TTC549 (cell line): ENCODE results near the gene RHOB.
A peak's percentile ranks its signal among the peaks of the same experiment; 100 is the strongest.
"Not testable (repeated sequence)": the region's sequence is repeated elsewhere in the genome, so short reads cannot be mapped to it uniquely, and the experiment has no call there.

Experiments used
- FAIRE-seq: peaks from 2 replicates; lab custom pipeline; 2012; peaks lifted over from hg19 to GRCh38; lab: Jason Lieb, UNC

RHOB gene

DNA sequence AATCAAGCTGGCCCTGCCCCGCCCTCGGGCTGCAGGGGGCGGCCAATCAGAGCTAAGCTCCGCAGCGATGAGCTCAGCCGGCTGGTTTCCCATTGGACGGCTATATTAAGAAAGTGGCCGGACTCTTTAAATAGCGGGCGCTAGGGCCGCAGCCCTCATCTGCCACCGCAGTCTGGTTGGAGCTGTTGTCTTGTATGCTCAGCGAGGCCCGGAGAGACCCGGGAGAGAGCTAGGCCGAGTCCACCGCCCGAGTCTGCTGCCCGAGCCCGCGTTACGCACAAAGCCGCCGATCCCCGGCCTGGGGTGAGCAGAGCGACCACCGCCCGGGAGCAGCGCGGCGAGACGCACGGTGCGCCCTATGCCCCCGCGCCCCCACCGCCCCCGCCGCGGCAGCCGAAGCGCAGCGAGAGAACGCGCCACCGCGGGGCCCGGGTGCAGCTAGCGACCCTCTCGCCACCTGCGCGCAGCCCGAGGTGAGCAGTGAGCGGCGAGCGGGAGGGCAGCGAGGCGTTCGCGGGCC is at the start of gene RHOB:
Gene RHOB (plus strand): TSS at position 158 of the 520 bp plus-strand sequence. CDS start 392 bp downstream, outside the sequence.
- FAIRE-seq = peak; percentile 75

GRCh38 chr2:20397811-20398447 is 48.9 kb upstream of the RHOB start:
- FAIRE-seq = no peak

GRCh38 chr2:20398956-20399567 is 47.8 kb upstream of the RHOB start:
- no peak for FAIRE-seq

GRCh38 chr2:20400306-20400705 is 46.6 kb upstream of the RHOB start:
- no peak for FAIRE-seq

DNA sequence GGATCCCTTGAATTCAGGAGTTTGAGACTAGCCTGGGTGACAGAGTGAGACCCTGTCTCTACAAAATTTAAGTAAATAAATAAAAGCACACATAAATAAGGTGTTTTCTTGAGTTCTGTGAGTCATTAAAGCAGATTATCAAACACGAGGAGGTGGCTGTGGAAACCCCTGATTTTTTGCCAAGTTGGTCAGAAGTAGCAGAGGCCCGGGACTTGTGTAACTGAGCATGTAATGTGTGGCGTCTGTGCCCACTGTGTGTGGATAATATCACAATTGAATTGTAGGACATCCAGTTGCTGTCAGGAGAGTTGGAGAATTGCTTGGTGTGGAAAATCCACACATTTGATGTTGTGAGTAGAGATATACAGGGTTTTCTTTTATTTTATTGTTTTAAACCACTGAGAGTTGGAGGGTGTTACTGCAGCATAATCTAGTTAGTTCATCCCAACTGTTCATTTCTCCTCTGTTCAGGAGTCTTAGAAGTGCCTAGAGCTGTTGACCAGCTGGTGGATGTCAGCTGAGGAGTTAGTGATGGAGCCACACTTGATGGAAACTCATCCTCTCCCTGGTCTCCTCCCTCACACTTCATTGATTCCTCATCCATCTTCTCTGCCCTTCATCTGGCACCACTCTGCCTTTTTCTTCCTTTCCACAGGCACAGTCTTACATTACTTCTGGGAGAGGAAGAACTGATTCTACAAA is 45.9 kb upstream of the RHOB start:
- FAIRE-seq = no peak

GRCh38 chr2:20401489-20401835 is 45.4 kb upstream of the RHOB start:
- no peak for FAIRE-seq

- FAIRE-seq = no peak
Measured at GRCh38 chr2:20403774-20404312, 43.0 kb upstream of the RHOB start.

- FAIRE-seq = no peak
Measured at GRCh38 chr2:20404950-20405349, 41.9 kb upstream of the RHOB start.

DNA sequence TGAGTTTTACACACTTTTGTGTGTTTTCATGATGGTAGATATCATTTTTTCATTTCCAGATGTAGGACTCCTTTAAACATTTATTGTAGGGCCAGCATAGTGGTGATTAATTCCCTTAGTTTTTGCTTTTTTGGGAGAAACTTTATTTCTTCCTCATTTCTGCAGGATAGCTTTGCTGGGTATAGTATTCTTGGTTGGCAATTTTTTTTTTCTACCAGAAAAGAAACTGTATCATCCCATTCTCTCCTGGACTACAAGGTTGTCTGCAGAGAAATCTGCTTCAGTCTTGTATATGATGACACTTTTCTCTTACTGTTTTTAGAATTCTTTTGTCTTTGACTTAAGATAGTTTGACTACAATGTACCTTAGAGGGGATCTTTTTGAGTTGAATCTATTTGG is 37.8 kb upstream of the RHOB start:
- FAIRE-seq = no peak

DNA sequence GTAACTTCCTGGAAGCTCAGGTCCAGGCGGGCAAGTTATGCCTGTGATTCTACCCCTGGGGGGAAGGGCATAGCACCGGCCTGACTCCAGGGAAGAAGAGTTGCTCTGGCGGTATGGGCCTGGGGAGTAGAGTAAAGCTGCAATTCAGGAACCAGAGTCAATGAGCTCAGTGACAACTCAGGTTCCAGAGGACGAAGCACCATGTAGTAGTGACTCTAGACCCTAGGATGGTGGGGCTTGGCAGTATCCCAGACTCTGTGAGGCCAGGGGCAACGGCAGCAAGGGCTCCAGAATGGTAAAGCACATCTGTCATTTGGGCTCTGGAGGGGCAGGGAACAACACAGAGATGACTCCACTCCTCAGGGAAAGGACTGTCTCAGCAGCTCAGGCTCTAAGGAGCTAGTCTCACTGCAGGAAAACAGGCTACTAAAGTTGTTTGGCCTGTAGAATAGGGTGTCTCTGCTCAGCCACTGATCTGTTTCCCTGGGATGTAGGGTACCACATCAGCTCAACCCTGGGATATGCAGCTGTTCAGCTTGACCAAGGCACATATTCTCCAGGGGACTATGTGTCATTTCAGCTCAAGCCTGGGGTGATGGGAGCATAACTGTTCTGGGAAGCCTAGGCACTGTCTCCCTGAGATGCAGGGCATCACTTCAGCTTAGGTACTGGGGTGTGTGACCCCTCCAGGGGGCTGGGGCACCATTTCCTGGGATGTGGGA is 36.2 kb upstream of the RHOB start:
- no peak for FAIRE-seq

GRCh38 chr2:20411361-20411894 is 35.4 kb upstream of the RHOB start:
- no peak for FAIRE-seq

- no peak for FAIRE-seq
Measured at GRCh38 chr2:20414806-20415205, 32.1 kb upstream of the RHOB start.

DNA sequence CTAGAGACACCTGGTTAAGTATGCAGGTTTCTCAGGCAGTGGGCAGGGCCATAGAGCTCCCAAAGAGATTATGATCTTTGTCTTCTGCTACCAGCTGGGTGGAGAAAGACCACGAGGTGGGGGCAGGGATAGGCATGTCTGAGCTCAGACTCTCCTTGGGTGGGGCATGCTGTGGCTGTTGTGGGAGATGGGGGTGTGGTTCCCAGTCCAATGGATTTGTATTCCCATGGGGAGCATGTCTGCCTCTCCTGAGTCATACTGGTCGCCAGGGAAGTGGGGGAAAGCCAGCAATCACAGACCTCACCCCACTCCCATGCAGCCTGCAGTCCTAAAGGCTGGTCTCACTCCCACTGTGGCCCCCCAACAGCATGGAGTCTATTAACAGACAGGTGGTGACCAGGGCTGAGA is 31.4 kb upstream of the RHOB start:
- FAIRE-seq = no peak

DNA sequence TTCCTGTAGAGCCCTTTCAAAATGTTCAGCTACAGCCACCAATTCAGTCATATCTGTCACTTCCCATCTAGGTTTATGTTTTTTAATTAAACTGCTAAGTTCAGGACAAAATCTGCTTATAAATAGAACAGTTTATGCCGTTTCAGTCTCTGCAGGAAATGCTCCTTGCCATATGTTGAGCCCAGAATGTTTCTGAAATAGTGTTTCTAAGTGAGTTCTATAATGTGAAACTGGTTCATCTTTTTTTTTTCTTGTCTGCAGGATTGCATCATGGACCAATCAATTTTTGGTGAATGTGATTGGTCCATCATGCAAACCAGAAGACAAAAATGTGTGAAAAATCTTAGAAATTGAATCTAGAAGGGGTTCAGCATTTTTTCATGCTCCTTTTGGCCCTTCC is 30.2 kb upstream of the RHOB start:
- no peak for FAIRE-seq

DNA sequence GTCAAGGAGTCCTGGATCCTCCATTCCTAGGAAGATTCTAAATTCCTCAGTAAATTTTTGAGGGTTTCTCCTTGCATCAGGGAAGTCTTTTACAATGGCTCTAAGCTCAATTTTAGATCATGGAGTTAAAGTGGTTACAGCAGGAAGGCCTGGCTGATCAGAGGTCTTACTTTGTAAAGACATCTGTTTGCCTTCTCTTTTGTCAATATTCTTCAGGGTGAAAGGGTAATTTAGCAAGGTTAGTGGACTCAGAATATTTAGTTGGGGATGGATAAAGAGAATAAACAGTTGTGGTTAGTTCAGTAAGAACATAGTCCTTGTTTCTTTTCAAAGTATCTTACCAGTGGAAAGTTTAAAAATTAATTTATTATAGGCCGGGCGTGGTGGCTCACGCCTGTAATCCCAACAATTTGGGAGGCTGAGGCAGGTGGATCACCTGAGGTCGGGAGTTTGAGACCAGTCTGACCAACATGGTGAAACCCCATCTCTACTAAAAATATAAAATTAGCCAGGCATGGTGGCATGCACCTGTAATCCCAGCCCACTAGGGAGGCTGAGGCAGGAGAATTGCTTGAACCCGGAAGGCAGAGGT is 29.5 kb upstream of the RHOB start:
- FAIRE-seq = not testable (repeated sequence)

DNA sequence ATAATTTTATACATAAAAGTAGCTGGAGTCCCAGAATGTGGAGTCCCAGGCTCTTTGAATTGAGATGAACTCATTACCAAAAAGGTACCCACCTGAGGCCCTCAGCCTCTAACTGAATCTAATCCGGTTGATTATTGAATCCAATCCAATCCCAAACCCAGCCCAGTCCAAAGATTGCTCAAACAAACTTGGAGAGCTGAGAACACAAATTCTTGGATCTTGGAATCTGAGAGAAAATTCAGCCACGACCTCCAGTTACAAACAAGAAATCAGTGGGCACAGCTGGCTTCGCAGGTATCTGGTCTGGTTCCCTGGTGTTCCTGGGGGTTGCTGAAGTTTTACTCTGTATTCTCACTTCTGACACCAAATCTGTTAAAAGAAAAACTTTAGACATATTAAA is 28.4 kb upstream of the RHOB start:
- no peak for FAIRE-seq

DNA sequence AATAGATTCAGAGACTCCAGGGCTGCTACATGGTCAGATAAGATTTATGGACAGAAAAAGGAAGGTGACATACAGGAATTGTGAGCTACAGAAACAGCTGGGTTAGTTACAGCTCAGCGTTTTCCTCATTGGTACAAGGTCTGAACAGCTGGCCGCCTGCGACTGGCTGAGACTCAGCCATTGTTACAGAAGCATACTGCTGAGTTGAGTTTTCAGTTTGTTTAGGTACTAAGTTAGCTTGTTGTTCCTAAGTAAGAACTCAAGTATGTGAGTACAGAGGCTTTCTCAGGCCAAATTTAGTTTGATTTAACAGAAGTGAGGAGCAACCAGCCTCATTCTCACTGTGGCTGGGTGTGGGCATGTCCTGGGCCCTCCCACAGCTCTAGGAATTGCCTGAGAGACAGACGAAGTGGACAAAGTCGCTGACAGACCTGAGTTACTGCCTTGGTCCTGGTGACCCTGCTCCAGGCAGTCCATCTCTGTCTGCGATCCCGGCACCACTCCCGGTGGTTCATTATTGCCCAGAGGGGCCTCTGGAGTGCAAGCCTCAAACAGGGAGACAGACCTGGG is 27.8 kb upstream of the RHOB start:
- no peak for FAIRE-seq

- no peak for FAIRE-seq
Measured at GRCh38 chr2:20419752-20420151, 27.1 kb upstream of the RHOB start.

DNA sequence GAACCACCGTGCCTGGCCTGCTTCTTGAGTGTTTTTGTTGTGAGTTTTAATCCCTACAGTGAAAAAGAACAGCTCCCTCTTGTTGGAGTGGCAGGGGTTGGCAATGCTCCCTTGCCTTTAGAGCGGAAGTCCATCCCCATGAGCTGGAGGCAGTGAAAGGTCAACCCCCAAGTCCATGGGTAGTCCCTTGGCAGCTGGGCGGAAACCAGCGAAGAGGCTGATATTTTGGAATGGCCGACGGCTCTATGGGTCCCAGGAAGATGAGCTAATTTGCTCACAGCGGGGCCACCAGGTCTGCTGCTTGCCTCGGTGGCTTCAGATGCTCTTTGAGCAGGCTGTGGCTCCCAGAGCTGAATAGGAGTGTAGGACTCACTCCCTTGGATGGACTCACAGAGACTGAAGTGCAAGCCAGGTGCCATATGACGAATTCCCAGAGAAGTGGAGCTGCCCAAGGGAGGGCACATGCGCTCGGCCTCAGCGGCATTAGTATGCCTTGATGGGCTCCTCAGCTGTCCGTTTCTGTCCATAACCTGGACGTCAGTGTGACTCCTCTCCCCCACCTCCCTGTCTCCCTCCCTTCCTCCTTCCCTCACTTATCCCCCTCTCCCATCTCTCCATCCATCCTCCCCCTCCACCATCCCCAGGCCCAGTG is 25.4 kb upstream of the RHOB start:
- no peak for FAIRE-seq

DNA sequence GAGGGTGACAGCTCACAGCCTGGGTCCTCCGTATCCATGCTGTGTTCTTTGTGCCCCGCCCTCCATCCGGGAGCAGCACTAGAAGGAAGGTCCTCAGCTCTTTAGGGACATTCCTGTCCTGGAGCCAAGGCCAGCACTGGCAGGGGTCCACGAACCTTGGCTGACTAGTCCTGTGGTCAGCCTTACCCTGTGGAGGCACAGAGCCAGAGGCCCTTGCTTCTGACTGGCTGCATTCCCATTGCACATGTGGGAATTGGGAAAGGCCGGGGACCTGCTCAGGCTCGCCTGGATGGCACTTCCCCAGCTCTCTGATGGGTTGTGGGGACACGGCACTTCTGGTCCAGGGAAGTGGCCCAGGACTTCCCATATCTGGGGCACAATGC is 24.9 kb upstream of the RHOB start:
- no peak for FAIRE-seq
